HEK293 (cell line): ENCODE data around the gene ABHD12.

ENCODE experiments used
- CTCF ChIA-PET: fragments of 350-600 bp; formaldehyde crosslinking; extraction: SDS; loops from one replicate; lab custom pipeline; 2021; ENCODE audit warnings: antibody characterized with exemption; lab: Yijun Ruan, JAX
- POLR2A ChIA-PET: fragments of 300-600 bp; formaldehyde crosslinking; extraction: SDS; loops from one replicate; lab custom pipeline; 2020; ENCODE audit warnings: antibody characterized with exemption, inconsistent platforms; lab: Yijun Ruan, JAX
- H3K27ac ChIP-seq: fragments of 200-500 bp; sonication (Bioruptor generic); 2 replicates; pipeline ENCODE4 v1.5.1; 2014; ENCODE audit warnings: low read depth, low read length, control low read depth, inconsistent platforms; ENCODE audit errors: extremely low read depth
- H3K36me3 ChIP-seq, 2 experiments: fragments of 200-500 bp in 1 of 2; sonication (Bioruptor generic) in 1 of 2; 1 replicate in 1 of 2; 2 replicates in 1 of 2; pipeline ENCODE4 v1.5.1; 2014 to 2017; ENCODE audit warnings: inconsistent platforms in 2 of 2, low read length in 2 of 2; ENCODE audit not compliant: control insufficient read depth in 2 of 2, insufficient read depth in 1 of 2
- H3K4me1 ChIP-seq: fragments of 200-500 bp; sonication (Bioruptor generic); 2 replicates; pipeline ENCODE4 v1.5.1; 2014; ENCODE audit warnings: mild to moderate bottlenecking, low read length, inconsistent platforms; ENCODE audit not compliant: control insufficient read depth, insufficient read depth
- H3K4me3 ChIP-seq: 2 replicates; pipeline ENCODE4 v1.5.1; 2011; ENCODE audit warnings: low read depth, mild to moderate bottlenecking, control low read depth, low read length, moderate library complexity
- H3K9me3 ChIP-seq: fragments of 200-500 bp; sonication (Bioruptor generic); 2 replicates; pipeline ENCODE4 v1.5.1; 2014; ENCODE audit warnings: low read depth, low read length, inconsistent platforms; ENCODE audit not compliant: control insufficient read depth, insufficient read depth
- EGR2 ChIP-seq: fragments of 450-650 bp; formaldehyde crosslinking; IDR thresholded peaks from 2 replicates; pipeline ENCODE4 v1.5.1; 2016; ENCODE audit warnings: low read depth, missing biosample characterization, missing genetic modification characterization
- OSR2 ChIP-seq: fragments of 450-650 bp; formaldehyde crosslinking; IDR thresholded peaks from 2 replicates; pipeline ENCODE4 v1.5.1; 2016; ENCODE audit warnings: missing biosample characterization, missing genetic modification characterization
- SETDB1 ChIP-seq: IDR thresholded peaks from one replicate; pipeline ENCODE4 v1.6.1; 2017; ENCODE audit warnings: mild to moderate bottlenecking, low read length, moderate library complexity, mixed read lengths; ENCODE audit not compliant: insufficient read length
- SP2 ChIP-seq: fragments of 450-650 bp; formaldehyde crosslinking; IDR thresholded peaks from 2 replicates; pipeline ENCODE4 v1.5.1; 2016; ENCODE audit warnings: missing biosample characterization, missing genetic modification characterization
- WT1 ChIP-seq: fragments of 450-650 bp; formaldehyde crosslinking; IDR thresholded peaks from 2 replicates; pipeline ENCODE4 v1.5.1; 2016; ENCODE audit warnings: missing biosample characterization, missing genetic modification characterization
- ZNF2 ChIP-seq: fragments of 450-650 bp; formaldehyde crosslinking; IDR thresholded peaks from 2 replicates; pipeline ENCODE4 v1.5.1; 2016; ENCODE audit warnings: missing biosample characterization, missing genetic modification characterization
- ZNF324 ChIP-seq: fragments of 450-650 bp; formaldehyde crosslinking; IDR thresholded peaks from 2 replicates; pipeline ENCODE4 v1.5.1; 2016; ENCODE audit warnings: missing biosample characterization, missing genetic modification characterization
- ZNF416 ChIP-seq: fragments of 450-650 bp; formaldehyde crosslinking; IDR thresholded peaks from 2 replicates; pipeline ENCODE4 v1.5.1; 2016; ENCODE audit warnings: missing biosample characterization, missing genetic modification characterization
- ZNF501 ChIP-seq: fragments of 450-650 bp; formaldehyde crosslinking; IDR thresholded peaks from 2 replicates; pipeline ENCODE4 v1.5.1; 2016; ENCODE audit warnings: missing biosample characterization, missing genetic modification characterization
- ZNF549 ChIP-seq: fragments of 450-650 bp; IDR thresholded peaks from 2 replicates; pipeline ENCODE4 v1.5.1; 2018; ENCODE audit warnings: missing biosample characterization, missing genetic modification characterization, mild to moderate bottlenecking, inconsistent platforms, moderate library complexity
- ZNF560 ChIP-seq: fragments of 450-650 bp; formaldehyde crosslinking; IDR thresholded peaks from 2 replicates; pipeline ENCODE4 v1.5.1; 2017; ENCODE audit warnings: missing biosample characterization, missing genetic modification characterization, borderline replicate concordance
- ZNF585B ChIP-seq: fragments of 450-650 bp; formaldehyde crosslinking; IDR thresholded peaks from 2 replicates; pipeline ENCODE4 v1.5.1; 2016; ENCODE audit warnings: missing biosample characterization, missing genetic modification characterization
- ZNF629 ChIP-seq: fragments of 450-650 bp; formaldehyde crosslinking; IDR thresholded peaks from 2 replicates; pipeline ENCODE4 v1.5.1; 2017; ENCODE audit warnings: missing biosample characterization, missing genetic modification characterization
- ZNF654 ChIP-seq: fragments of 450-650 bp; formaldehyde crosslinking; IDR thresholded peaks from 2 replicates; pipeline ENCODE4 v1.5.1; 2016; ENCODE audit warnings: low read depth, missing biosample characterization, missing genetic modification characterization
- ZNF664 ChIP-seq: fragments of 450-650 bp; formaldehyde crosslinking; IDR thresholded peaks from 2 replicates; pipeline ENCODE4 v1.5.1; 2016; ENCODE audit warnings: missing biosample characterization, missing genetic modification characterization
- TF ChIP-seq, protein P1 (sequence below): fragments of 450-650 bp; formaldehyde crosslinking; IDR thresholded peaks from 2 replicates; pipeline ENCODE4 v1.5.1; 2016; ENCODE audit warnings: missing biosample characterization, missing genetic modification characterization
- TF ChIP-seq, protein P2 (sequence below): fragments of 450-650 bp; formaldehyde crosslinking; optimal IDR thresholded peaks from 2 replicates; pipeline ENCODE3; 2016; ENCODE audit warnings: missing biosample characterization, mild to moderate bottlenecking, missing genetic modification characterization
- TF ChIP-seq, protein P3 (sequence below): fragments of 450-650 bp; formaldehyde crosslinking; IDR thresholded peaks from 2 replicates; pipeline ENCODE4; 2016; ENCODE audit warnings: missing biosample characterization, missing genetic modification characterization
- TF ChIP-seq, protein P4 (sequence below): fragments of 450-650 bp; formaldehyde crosslinking; IDR thresholded peaks from 2 replicates; pipeline ENCODE4 v1.5.1; 2016; ENCODE audit warnings: missing biosample characterization, missing genetic modification characterization
- TF ChIP-seq, protein P5 (sequence below): fragments of 450-650 bp; formaldehyde crosslinking; IDR thresholded peaks from 2 replicates; pipeline ENCODE4 v1.5.1; 2016; ENCODE audit warnings: missing biosample characterization, missing genetic modification characterization
- TF ChIP-seq, protein P6 (sequence below): fragments of 450-650 bp; formaldehyde crosslinking; IDR thresholded peaks from 2 replicates; pipeline ENCODE4 v1.5.1; 2016; ENCODE audit warnings: missing biosample characterization, missing genetic modification characterization

Gene ABHD12

DNA sequence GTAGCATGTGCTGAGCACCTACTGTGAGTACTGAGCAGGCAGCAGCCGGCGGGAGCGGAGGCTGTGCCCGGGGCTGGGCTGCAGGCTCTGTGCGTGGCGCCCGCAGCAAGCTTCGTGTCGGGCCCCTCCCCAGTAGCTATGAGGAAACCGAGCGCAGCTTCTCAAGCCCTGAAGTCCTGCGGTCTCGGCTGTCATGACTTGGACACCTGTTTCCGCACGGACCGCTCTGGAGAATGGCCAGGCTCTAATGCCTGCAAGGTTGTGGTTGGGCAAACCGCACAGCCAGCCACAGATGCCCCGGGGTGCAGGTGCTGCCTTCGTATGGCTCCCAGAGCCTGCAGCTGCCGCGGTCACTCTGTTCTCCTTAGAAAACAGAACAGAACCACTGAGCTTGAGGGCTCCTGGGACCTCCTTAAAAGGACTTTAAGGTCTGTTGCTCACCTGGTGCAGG is 109.1 kb downstream of the ABHD12 start:
- ChIA-PET CTCF (no interaction called here), POLR2A (interaction anchor here (0.6 kb wide), 1 partner anchor 146 kb away, joined by 4 read pairs; no protein-coding TSS in a partner anchor)
- Histone ChIP-seq H3K36me3 (peaks cover 0 to 94% of the 10 kb centered on the region in 2 experiments; a peak in 1 of 3 replicates), H3K9me3 (no peaks in the 10 kb centered on the region), H3K4me3 (no peak overlapping the region), H3K4me1 (no peaks in the 10 kb centered on the region), H3K27ac (no peak overlapping the region)
- TF ChIP-seq, protein P1, sequence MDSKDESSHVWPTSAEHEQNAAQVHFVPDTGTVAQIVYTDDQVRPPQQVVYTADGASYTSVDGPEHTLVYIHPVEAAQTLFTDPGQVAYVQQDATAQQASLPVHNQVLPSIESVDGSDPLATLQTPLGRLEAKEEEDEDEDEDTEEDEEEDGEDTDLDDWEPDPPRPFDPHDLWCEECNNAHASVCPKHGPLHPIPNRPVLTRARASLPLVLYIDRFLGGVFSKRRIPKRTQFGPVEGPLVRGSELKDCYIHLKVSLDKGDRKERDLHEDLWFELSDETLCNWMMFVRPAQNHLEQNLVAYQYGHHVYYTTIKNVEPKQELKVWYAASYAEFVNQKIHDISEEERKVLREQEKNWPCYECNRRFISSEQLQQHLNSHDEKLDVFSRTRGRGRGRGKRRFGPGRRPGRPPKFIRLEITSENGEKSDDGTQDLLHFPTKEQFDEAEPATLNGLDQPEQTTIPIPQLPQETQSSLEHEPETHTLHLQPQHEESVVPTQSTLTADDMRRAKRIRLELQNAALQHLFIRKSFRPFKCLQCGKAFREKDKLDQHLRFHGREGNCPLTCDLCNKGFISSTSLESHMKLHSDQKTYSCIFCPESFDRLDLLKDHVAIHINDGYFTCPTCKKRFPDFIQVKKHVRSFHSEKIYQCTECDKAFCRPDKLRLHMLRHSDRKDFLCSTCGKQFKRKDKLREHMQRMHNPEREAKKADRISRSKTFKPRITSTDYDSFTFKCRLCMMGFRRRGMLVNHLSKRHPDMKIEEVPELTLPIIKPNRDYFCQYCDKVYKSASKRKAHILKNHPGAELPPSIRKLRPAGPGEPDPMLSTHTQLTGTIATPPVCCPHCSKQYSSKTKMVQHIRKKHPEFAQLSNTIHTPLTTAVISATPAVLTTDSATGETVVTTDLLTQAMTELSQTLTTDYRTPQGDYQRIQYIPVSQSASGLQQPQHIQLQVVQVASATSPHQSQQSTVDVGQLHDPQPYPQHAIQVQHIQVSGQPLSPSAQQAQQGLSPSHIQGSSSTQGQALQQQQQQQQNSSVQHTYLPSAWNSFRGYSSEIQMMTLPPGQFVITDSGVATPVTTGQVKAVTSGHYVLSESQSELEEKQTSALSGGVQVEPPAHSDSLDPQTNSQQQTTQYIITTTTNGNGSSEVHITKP = no peak
- TF ChIP-seq SP2 = no peak
- TF ChIP-seq ZNF585B (tag by site-specific recombination) = no peak
- TF ChIP-seq ZNF324 = no peak
- no peak for TF ChIP-seq SETDB1
- TF ChIP-seq, protein P2, sequence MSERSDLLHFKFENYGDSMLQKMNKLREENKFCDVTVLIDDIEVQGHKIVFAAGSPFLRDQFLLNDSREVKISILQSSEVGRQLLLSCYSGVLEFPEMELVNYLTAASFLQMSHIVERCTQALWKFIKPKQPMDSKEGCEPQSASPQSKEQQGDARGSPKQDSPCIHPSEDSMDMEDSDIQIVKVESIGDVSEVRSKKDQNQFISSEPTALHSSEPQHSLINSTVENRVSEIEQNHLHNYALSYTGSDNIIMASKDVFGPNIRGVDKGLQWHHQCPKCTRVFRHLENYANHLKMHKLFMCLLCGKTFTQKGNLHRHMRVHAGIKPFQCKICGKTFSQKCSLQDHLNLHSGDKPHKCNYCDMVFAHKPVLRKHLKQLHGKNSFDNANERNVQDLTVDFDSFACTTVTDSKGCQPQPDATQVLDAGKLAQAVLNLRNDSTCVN (tag by site-specific recombination) = no peak
- no peak for TF ChIP-seq OSR2 (tag by site-specific recombination)
- TF ChIP-seq ZNF501 (tag by site-specific recombination) = no peak
- TF ChIP-seq, protein P3, sequence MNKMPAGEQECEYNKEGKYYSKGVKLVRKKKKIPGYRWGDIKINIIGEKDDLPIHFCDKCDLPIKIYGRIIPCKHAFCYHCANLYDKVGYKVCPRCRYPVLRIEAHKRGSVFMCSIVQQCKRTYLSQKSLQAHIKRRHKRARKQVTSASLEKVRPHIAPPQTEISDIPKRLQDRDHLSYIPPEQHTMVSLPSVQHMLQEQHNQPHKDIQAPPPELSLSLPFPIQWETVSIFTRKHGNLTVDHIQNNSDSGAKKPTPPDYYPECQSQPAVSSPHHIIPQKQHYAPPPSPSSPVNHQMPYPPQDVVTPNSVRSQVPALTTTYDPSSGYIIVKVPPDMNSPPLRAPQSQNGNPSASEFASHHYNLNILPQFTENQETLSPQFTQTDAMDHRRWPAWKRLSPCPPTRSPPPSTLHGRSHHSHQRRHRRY (tag by site-specific recombination) = no peak
- TF ChIP-seq ZNF2 (tag by site-specific recombination) = no peak

DNA sequence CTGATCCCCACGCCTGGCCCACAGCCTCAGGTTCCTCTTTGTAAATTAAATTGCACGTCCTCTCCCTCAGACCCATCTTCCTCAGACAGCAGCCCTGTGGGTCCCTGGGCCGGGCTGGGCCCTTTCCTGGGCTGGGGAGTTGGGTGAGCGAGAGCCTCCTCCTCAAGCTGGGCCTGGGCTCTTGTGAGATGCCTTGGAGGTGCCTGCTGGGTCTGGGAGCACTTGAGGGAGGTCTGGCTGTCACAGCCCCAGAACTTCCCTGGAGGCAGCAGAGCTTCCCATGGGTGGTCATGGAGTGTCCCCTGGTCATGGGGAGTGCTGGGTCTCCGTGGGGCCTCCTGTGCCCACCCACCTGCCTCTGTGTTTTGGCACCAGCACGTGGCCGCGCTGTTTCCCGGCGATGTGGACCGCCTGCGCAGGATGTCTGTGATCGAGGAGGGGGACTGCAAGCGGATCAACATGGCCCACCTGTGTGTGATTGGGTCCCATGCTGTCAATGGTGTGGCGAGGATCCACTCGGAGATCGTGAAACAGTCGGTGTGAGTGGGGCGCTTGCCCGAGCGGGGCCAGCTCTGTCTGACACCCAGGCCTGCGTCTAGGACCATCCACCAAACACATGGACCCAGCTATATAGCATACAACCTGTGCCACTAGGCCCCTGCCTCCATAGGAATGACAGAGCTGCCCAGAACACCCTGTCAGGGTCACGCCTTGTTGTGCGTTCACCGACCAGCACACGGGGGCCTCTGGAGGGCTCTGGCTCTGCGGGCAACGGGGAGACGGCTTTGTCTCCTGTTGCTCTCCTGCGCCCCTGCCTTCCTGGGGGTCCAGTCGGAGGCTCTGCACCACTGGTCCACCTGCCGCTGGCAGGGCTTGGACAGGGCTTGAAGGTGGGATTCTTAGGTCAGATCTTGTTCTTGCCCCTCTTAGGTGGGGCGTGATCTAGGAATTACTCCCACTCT is 109.8 kb downstream of the ABHD12 start:
- H3K9me3 ChIP-seq = no peaks in the 10 kb centered on the region
- no peak overlapping the region for H3K4me3 ChIP-seq
- TF ChIP-seq, protein P4, sequence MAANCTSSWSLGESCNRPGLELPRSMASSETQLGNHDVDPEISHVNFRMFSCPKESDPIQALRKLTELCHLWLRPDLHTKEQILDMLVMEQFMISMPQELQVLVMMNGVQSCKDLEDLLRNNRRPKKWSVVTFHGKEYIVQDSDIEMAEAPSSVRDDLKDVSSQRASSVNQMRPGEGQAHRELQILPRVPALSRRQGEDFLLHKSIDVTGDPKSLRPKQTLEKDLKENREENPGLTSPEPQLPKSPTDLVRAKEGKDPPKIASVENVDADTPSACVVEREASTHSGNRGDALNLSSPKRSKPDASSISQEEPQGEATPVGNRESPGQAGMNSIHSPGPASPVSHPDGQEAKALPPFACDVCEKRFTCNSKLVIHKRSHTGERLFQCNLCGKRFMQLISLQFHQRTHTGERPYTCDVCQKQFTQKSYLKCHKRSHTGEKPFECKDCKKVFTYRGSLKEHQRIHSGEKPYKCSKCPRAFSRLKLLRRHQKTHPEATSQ (tag by site-specific recombination) = no peak
- no peak for TF ChIP-seq ZNF654 (tag by site-specific recombination)
- no peak for TF ChIP-seq WT1
- TF ChIP-seq, protein P5, sequence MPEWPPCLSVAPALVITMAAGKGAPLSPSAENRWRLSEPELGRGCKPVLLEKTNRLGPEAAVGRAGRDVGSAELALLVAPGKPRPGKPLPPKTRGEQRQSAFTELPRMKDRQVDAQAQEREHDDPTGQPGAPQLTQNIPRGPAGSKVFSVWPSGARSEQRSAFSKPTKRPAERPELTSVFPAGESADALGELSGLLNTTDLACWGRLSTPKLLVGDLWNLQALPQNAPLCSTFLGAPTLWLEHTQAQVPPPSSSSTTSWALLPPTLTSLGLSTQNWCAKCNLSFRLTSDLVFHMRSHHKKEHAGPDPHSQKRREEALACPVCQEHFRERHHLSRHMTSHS (tag by site-specific recombination) = no peak
- no peak for TF ChIP-seq ZNF664
- no peak for TF ChIP-seq ZNF560 (tag by site-specific recombination)
- no peak for TF ChIP-seq ZNF549
- TF ChIP-seq, protein P6, sequence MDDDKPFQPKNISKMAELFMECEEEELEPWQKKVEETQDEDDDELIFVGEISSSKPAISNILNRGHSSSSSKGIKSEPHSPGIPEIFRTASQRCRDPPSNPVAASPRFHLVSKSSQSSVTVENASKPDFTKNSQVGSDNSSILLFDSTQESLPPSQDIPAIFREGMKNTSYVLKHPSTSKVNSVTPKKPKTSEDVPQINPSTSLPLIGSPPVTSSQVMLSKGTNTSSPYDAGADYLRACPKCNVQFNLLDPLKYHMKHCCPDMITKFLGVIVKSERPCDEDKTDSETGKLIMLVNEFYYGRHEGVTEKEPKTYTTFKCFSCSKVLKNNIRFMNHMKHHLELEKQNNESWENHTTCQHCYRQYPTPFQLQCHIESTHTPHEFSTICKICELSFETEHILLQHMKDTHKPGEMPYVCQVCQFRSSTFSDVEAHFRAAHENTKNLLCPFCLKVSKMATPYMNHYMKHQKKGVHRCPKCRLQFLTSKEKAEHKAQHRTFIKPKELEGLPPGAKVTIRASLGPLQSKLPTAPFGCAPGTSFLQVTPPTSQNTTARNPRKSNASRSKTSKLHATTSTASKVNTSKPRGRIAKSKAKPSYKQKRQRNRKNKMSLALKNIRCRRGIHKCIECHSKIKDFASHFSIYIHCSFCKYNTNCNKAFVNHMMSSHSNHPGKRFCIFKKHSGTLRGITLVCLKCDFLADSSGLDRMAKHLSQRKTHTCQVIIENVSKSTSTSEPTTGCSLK (tag by site-specific recombination) = no peak
- TF ChIP-seq ZNF629 (tag by site-specific recombination) = no peak
- TF ChIP-seq ZNF416 (tag by site-specific recombination) = no peak
- TF ChIP-seq EGR2 (tag by site-specific recombination) = no peak
- H3K4me1 ChIP-seq = no peaks in the 10 kb centered on the region
- POLR2A ChIA-PET = interaction anchor here (0.6 kb wide), 1 partner anchor 146 kb away, joined by 4 read pairs; no protein-coding TSS in a partner anchor
- H3K36me3 ChIP-seq = peaks cover 0 to 94% of the 10 kb centered on the region in 2 experiments; a peak in 1 of 3 replicates
- CTCF ChIA-PET = no interaction called here
- H3K27ac ChIP-seq = no peak overlapping the region
